NOMO-1 treated with dmso at 0.1 percent for 144 hours (cell line): ENCODE measurements around the gene MT4.
A peak's percentile ranks its signal among the peaks of the same experiment; 100 is the strongest.
"Not testable (repeated sequence)": the region's sequence is repeated elsewhere in the genome, so short reads cannot be mapped to it uniquely, and the experiment has no call there.

Experiments used
- DNase-seq: peaks from one replicate; lab custom pipeline; 2025; ENCODE audit not compliant: unreplicated experiment; lab: John Stamatoyannopoulos, UW

MT4 gene

DNA sequence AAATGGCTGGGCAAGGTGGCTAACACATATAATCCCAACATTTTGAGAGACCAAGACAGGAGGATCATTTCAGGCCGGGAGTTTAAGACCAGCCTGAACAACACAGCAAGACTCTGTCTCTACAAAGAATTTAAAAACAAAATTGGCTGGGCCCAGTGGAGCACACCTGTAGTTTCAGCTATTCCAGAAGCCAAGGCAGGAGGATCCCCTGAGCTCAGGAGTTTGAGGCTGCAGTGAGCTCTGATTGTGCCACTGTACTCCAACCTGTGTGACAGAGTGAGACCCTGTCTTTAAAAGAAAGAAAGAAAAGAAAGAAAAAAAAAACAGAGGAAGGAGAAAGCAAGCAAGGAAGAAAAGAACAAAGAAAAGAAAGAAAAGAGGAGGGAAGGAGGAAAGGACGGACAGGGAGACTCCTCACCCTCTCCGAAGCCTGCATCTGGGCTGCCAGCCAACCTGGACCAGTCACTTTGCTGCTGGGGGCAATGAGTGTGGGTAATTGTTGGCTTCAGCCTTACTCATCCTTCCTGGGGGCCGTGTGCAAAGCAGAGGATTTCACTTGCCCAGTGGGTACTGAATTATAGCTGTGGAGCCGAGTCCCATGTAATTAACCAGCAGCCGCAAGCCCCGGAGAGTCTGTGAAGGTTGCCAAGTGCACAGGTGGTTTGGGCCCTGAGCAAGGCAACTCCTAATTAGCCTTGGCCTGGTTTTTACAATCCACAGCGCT, 6.7 kb upstream of the MT4 start:
- no peak for DNase-seq

DNA sequence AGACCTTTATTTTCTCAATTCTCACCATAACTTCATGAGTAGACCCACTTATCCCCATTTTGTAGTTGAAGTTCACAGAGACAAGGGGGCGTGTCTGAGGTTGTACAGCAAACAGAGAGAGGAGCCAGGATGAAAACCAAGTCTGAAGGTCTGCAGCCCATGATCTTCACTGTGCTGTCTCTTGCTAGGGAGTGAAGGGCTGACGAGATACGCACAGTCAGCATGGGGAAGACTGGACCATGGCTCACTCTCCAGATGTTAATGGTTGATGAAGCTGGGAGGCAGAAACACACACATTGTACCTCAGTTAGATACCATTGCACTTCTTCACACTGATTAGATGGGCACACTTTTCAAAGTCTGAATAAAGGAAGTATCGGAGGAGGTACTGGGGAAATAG, 5.8 kb upstream of the MT4 start:
- no peak for DNase-seq

DNA sequence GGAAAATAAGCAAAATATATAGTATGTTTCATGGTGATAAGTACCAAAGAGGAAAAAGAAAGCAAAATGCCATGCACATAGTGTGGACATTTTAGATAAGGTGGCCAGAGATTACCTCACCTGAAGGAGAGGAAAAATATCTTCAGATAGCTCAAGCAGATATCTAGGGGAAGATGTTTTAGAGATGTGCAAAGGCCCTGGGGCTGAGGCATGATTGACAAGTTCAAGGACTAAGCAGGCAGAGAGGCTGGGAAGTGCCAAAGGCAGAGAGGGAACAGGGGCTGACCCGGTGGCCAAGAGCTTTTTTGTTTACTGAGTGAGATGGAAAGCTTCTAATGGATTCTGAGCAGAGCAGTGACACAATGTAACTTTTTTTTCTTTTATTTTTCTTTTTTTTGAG, 4.4 kb upstream of the MT4 start:
- DNase-seq, result no peak

DNA sequence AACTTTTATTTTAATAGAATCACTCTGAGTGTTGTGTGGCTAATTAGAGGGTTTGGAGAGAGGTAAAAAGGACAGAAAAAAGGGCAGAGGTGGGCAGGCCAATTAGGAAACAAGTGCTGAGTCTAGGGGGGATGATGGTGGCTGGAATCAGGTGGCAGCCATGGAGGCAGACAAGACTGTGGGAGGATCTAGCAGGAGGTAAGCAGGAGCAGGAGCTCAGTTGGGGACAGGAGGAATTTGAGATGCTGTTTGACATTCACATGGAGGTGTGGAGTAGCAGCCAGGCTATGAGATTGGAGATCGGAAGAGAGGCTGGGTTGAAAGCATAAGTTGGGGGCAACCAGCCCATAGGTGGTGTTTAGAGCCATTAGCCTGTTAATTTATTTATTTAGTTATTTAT, 3.7 kb upstream of the MT4 start:
- DNase-seq, result no peak

DNA sequence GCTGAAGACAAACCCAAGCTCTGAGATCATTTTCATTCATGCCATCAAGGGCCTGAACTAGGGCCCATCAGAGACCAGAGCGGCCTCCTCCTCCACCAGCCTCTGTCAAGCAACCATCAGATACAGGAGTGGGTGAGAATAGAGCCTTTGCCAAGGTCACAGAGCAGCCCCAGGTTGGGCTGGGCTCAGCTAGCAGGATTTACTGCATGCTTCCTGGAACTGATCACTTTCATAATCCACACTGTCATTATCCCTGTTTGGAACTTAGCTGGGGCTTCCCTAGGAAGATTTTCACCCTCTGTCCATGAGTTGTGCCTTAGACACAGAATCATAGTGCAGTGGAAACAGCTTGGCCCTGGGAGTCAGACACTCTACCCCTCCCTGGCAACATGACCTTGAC, 5.1 kb downstream of the MT4 start:
- no peak for DNase-seq

DNA sequence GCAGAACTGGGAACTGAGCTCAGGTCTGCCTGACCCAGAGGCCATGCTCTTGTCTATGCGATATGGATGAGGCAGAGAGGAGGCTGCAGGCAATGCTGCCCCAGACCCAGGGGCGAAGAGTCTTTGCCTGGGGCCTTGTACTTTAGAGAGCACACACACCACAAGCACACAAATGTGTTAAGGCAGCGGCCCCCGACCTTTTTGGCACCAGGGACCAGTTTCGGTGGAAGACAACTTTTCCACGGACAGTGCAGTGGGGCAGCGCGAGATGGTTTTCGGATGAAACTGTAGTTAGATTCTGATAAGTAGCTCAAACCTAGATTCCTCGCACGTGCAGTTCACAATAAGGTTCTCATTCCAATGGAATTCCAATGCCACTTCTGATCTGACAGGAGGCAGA, 6.7 kb downstream of the MT4 start:
- no peak for DNase-seq

DNA sequence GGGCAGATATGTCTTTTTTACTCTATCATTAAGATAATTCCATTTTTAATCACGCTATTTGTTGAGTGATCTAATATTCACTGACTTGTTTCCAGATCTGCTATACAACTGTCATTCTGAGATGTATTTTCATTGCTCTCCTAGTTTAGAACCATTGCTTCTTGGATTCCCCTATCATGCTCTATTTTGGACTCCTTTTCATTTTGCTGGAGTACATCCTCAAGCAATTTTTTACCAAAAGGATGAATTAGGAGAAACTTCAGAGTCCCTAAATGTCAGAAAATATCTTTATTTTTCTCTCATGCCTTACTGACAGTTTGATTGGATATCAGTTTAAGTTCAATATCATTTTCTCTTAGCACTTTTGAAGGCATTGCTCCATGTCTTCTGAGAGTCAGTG, 9.8 kb downstream of the MT4 start:
- no peak for DNase-seq

DNA sequence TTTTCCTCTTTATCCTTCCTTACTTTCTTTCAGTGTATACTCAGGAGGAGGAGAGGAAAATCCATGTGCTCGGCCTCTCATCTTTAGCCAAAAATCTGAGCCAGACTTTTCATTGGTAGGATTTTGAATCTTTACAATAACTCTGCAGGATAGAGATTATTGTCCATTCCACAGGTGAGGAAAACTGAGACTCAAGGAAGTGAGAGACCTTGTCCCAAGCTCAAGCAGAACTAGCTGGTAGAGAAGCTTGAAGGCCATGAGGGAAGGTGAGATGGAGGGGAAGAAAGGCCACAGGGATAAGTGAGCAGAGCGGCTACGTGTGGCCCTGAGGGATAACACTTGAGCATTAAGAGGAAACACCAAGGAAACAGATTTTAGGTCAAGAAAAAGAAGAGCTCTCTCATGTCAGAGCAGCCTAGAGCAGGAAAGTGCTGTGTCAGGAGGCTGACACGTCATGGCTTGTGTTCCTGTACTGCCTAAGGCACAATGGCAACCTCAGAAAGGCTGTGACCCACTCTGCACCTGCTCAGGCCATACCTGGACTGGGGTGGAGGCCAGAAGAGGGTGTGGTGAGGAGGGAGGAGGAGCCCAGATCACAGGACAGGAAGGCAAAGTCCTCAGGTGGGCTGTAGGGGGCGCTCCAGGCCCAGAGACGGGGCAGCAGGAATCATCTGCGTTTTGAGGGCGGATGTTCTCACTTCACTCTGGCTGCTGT, 11.9 kb downstream of the MT4 start:
- peak; percentile 81 for DNase-seq

DNA sequence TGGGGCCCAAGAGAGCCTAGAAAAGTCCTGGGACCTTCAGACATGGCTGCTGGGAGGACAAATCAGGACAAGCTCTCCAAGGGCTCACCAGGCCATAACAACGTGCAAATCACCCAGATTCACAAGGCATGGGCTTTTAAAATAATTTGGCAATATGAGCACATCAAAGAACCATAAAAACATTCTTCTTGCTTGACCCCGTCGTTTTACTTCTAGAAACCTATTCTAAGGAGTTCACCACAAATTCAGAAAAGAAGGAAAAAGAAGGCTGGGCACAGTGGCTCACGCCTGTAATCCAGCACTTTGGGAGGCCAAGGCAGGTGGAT, 12.4 kb downstream of the MT4 start:
- DNase-seq, result no peak

DNA sequence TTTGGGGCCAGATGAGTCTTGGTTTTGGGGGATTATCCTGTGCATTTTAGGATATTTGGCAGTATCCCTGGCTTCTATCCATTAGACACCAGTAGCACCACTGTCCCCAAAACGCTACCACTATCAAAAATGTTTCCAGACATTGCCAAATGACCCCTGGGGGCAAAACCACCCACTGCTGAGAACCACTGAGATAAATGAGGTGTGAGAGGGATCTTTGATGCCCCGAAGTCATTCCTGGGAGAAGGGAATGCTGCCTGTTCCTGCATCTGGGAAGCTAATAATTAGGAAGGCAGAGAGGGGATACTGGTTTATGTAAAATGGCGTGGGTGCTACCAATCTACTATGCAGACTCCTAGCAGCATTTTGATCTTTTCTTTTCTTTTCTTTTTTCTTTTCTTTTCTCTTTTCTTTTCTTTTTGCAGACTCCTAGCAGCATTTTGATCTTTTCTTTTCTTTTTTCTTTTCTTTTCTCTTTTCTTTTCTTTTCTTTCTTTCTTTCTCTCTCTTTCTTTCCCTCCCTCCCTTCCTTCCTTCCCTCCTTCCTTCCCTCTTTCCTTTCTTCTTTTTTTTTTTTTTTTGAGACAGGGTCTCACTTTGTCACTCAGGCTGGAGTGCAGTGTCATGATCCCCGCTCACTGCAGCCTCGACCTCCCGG, 15.6 kb downstream of the MT4 start:
- no peak for DNase-seq

DNA sequence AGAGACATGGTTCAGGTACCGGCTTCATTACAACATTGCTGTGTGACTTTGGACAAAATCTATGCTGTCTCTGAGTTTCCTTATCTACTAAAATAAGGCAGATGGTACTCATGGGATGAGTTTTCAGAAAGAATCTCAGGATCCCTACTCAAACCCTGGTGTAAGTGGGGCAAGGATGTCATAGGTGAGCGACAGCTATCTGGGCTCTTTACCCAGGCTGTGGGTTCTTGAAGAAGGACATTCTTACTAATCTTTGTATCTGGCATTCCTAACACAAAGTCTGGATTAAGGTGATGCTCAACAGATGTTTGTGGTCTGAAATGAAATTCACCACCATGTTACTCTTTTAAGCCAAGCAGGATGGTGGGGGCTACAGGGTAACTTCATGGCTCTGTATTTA, 18.0 kb downstream of the MT4 start:
- not testable (repeated sequence) for DNase-seq

DNA sequence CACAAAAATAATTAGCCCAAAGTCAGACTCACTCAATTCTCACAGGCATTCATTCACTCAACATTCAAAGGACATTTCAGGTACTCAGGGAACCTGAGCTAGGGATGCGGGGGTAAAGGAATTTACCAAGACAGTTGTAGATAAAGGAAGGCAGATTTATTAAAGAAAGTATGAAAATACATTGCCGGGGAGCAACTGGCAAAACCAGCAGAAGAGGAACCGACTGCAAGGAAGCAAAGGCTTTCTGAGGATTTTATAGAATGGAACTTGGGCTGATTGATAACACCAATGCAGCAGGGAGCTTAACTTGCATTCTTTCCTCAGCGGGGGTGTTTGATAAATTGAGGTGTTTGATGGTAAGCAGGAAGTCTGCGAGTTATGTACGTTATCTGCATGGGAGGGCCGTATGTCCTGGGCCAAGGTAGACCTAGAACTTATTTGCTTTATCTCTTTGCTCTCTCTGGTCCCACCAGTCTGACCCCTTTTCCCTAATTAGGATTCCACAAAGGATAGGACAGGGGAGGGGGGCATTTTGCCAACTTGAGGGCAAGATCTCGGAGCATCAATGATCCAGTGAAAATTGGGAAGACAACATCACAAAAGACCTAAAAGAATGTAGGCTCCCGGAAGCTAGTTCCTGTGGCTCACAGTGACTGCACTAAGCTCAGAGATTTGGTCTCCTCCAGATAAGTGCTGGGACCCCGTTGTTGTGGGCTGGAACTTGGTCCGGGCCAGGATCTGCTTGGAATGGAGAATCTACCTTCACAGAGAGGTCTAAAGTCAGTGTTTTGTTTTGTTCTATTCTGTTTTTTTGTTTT, 18.7 kb downstream of the MT4 start:
- DNase-seq, result no peak

DNA sequence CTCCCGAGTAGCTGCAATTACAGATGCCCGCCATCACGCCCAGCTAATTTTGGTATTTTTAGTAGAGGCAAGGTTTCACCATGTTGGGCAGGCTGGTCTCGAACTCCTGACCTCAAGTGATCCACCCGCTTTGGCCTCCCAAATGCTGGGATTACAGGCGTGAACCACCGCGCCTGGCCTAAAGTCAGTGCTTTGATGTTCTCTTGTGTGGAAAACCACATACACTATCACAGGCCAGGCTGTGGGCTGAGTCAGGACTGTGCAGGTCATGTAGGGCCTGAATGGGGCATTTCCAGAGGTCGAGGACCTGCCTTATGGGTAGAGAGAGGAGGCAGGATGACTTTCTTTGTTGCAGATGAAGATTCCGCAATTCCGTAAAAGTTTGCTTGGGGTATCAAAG, 19.4 kb downstream of the MT4 start:
- DNase-seq, result no peak

DNA sequence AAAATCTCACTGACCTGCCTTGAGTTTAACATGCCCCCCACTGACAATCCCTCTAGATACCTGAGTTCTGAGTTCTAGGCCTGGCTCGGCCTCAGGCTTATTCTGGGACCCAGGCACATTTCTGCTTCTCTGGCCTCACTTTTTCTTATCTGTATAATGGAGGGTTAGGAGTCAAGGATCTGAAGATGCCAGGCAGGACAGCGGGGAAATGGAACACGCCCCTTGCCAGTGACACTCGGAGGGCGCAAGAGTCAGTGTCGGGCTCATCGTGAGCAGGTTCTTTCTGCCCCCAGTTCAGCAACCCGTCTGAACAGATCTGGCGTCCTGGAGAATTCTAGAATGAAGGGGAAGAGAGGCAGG, 23.9 kb downstream of the MT4 start:
- no peak for DNase-seq

DNA sequence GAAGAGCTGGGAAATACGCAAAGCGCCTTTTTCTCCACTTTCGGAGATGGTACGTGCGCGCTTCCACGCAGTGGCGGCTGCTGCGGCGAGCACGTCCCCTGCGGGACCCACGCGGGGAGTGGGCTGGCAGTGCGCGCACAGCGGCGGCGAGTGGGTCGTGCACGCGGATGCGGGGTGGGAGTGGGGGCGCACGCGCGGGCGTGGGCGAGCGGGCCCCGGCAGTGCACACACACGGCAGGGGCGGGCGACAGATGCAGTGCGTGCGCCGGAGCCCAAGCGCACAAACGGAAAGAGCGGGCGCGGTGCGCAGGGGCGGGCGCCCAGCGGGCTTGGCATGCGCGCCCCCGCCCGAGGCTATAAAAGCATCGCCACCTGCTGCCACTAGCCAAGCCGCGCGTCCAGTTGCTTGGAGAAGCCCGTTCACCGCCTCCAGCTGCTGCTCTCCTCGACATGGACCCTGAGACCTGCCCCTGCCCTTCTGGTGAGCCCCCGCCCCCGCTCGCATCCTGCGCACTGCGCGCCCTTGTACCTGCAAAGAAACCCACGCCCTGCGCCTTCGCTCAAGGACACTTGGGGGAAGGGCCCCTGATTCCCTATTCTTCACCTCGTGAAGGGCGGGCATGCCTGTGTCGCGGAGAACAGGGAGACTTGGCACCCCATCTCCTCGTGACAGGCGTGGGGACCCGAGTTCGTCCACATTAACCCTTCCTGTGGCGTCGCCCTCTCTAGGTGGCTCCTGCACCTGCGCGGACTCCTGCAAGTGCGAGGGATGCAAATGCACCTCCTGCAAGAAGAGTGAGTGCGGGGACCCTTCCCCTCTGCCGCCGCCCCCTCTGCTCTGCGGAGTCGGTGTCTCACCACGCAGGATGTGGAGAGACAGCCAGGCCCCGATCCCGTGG, 24.5 kb downstream of the MT4 start, which contains the start of gene MT3:
TSS of gene MT3 (plus strand) at position 388 of the 899 bp plus-strand sequence. CDS start at position 451, 63 bp downstream.
- peak; percentile 2 for DNase-seq

DNA sequence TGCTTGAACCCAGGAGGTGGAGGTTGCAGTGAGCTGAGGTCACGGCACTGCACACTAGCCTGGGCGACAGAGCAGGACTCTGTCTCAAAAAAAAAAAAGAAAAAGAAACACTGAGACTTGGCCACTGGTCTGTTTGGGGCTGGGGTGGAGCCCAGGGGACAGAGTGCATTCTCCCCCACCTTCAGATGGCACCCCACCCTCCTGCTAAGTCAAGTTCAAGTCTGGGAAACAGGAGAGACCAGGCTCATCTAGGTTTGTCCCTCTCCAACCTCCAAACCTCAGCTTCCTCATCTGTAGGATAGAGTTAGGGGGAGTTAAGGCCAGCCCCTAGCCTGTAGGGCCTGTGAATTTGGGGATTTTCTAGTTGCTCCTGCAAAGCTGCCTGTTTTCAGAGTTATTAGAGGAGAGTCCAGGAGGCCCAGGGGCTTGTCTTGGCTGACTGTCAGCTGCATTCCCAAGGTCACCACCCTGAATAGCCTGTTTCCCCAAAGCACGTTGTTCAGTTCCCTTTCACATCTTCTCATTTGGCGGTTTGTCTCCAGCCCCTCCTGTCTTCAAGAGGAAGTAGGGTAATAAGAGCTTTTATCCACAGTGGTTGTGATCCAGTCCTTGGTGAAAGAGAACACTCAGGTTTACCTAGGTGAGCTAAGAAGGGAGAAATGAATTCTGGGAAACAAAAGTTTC, 26.6 kb downstream of the MT4 start:
- peak; percentile 68 for DNase-seq

DNA sequence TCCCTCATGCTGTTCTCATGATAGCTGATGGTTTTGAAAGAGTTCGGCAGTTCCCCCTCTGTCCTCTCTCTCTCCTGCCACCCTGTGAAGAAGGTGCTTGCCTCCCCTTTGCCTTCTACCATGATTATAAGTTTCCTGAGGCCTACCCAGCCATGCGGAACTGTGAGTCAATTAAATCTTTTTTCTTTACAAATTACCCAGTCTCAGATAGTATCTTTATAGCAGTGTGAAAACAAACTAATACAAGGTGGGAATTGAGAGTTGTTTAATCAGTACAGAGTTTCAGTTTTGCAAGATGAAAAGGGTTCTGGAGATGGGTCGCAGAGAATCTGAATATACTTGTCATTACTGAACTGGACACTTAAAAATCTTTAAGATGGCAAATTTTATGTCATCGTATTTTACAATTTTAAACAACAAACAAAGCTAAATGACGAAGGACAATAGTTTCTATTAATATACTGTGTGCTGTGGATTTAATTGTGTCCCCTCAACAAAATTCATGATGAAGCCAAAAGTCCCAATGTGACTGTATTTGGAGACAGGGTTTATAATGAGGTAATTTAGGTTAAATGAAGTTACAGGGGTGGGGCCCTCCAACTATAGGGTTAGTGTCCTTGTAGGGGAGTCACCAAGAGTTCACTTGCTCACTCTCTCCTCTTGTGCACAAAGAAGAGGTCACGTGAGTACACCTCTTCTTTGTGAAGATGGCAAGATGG, 28.9 kb downstream of the MT4 start:
- DNase-seq, result no peak

DNA sequence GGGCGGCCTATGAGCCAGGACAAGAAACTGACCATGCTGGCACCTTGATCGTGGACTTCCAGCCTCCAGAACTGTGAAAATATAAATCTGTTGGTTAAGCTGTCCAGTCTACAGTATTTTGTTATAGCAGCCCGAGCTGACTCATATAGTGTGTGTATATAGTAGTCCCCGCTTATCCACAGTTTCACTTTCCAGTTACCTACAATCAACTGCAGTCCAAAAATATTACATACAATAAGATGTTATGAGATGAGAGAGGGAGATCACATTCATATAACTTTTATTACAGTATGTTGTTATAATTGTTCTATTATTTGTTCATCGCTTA, 29.4 kb downstream of the MT4 start:
- DNase-seq, result no peak

DNA sequence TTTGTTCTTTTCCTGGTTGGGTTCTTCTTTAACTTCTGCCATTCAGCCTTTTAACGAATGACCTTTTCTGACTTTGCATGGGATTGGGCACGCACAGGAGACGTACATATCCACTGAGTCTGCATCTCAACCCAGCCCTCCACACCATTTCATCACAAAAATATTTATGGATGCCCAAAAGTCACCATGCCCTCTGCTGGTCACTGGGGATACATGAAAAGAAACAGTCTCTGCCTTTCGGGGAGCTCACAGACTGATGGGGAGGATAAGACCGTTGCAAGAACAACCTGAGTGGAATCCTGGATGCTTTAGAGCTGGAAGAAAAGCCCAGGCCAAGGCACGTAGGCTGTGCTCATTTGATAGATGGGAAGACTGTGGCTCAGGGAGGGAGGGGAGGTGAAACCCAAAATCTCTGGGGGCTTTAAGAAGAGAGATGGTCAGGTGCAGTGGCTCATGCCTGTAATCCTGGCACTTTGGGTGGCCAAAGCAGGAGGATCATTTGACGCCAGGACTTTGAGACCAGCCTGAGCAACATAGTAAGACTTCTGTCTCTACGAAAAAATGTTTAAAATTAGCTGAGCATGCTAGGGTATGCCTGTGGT, 35.6 kb downstream of the MT4 start:
- peak; percentile 31 for DNase-seq
